ENCODE data around the gene UBE3C. TPM values are rescaled to one million over a fixed set of nuclear protein-coding genes. Genes with fewer than 3 reads are reported as not detected.
"Not testable (repeated sequence)": the region's sequence is repeated elsewhere in the genome, so short reads cannot be mapped to it uniquely, and the experiment has no call there.

The UBE3C gene
- total RNA-seq, 1 donor from 2014 or later, result 65.3 TPM

DNA sequence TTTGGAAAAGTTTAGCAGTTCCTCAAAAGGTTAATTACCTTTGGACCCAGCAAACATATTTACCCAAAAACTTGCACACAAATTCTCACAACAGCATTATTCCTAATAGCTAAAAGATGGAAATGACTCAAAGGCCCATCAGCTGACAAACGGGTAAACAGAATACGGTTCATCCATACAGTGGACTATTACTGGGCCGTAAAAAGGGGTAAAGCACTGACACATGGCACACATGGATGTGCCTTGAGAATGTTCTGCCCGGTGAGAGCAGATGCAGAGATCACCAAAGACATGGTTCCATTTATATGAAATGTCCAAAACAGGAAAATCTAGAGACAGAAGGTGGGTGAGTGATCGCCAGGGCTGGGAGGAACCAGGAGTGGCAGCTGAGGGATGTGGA is 102.9 kb downstream of the UBE3C start:
- Mint-ChIP-seq H3K9me3 (no peaks in the 10 kb centered on the region), H3K36me3 (ENCODE audit: low read depth) (peaks cover 33% of the 10 kb centered on the region), H3K27me3 (no peaks in the 10 kb centered on the region), H3K4me3 (no peak overlapping the region), H3K27ac (no peak overlapping the region), H3K4me1 (no peaks in the 10 kb centered on the region)
- intact Hi-C loops (cut with micrococcal nuclease), result no loop called here
- DNase-seq, result no peak
- TF ChIP-seq CTCF (IDR thresholded peaks at IDR 0.05), result no peak
- no peak for ATAC-seq (ENCODE audit: low read depth)
- CTCF ChIA-PET, result no interaction called here
- POLR2A ChIA-PET, result no interaction called here

- no peaks in the 10 kb centered on the region for H3K9me3 Mint-ChIP-seq
- no peak overlapping the region for H3K27ac Mint-ChIP-seq
- POLR2A ChIA-PET, result no interaction called here
- no peaks in the 10 kb centered on the region for H3K4me1 Mint-ChIP-seq
- H3K27me3 Mint-ChIP-seq, result no peaks in the 10 kb centered on the region
- DNase-seq (no peak), ATAC-seq (ENCODE audit: low read depth) (no peak)
- CTCF ChIA-PET, result no interaction called here
- no peak for TF ChIP-seq CTCF (IDR thresholded peaks at IDR 0.05)
- no peak overlapping the region for H3K4me3 Mint-ChIP-seq
- intact Hi-C loops (cut with micrococcal nuclease), result no loop called here
- H3K36me3 Mint-ChIP-seq (ENCODE audit: low read depth), result peaks cover 29% of the 10 kb centered on the region
Measured at GRCh38 chr7:157244516-157245294, 106.0 kb downstream of the UBE3C start.

- CTCF ChIA-PET, result no interaction called here
Measured at GRCh38 chr7:157246052-157246451, 107.3 kb downstream of the UBE3C start.

GRCh38 chr7:157248659-157249058 is 109.9 kb downstream of the UBE3C start:
- no peak overlapping the region for H3K27ac Mint-ChIP-seq
- DNase-seq (no peak), ATAC-seq (ENCODE audit: low read depth) (no peak)
- CTCF ChIA-PET, result no interaction called here
- no peak overlapping the region for H3K4me3 Mint-ChIP-seq
- intact Hi-C loops (cut with micrococcal nuclease), result no loop called here
- no peaks in the 10 kb centered on the region for H3K9me3 Mint-ChIP-seq
- no peak for TF ChIP-seq CTCF (IDR thresholded peaks at IDR 0.05)
- peaks cover 33% of the 10 kb centered on the region for H3K36me3 Mint-ChIP-seq (ENCODE audit: low read depth)
- no peaks in the 10 kb centered on the region for H3K27me3 Mint-ChIP-seq
- POLR2A ChIA-PET, result no interaction called here
- H3K4me1 Mint-ChIP-seq, result no peaks in the 10 kb centered on the region

More at GRCh38 chr7:157246052-157246451, 107.3 kb downstream of the UBE3C start:
- no peaks in the 10 kb centered on the region for H3K27me3 Mint-ChIP-seq
- H3K9me3 Mint-ChIP-seq, result no peaks in the 10 kb centered on the region
- DNase-seq (no peak), ATAC-seq (ENCODE audit: low read depth) (no peak)
- no peak overlapping the region for H3K4me3 Mint-ChIP-seq
- TF ChIP-seq CTCF (IDR thresholded peaks at IDR 0.05), result no peak
- H3K27ac Mint-ChIP-seq, result no peak overlapping the region
- POLR2A ChIA-PET, result no interaction called here
- H3K36me3 Mint-ChIP-seq (ENCODE audit: low read depth), result peaks cover 27% of the 10 kb centered on the region
- intact Hi-C loops (cut with micrococcal nuclease), result no loop called here
- no peaks in the 10 kb centered on the region for H3K4me1 Mint-ChIP-seq

DNA sequence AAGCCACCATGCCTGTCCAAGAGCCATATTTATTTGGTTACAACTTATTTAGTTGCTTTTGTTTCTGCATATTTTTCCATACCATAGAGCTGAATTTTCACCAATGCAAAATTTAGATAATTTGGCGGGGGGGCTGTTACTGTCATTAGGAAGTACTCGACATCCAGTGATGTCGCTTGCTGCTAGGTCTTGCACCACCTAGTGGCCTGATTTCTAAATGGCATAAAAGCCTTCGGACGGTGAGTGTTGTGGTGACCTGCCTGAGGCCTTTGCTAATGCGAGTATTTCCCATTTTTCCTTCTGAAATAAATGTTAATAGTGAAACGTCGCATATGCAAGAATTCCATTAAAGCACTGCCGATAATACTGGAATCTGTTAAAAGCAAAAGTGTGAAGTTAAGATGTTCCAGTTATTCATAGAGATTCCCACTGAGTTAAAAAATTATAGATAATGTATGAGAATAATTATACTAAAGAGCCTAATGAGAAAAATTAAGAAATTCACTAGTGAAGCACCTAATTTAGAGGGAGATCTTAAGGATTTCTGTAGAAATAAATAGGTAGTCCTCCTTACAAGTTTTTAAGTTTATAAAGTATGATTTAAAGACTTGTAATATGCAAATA is 112.0 kb downstream of the UBE3C start:
- ChIA-PET POLR2A (no interaction called here), CTCF (interaction anchor here (1.1 to 1.8 kb wide), 5 partner anchors 11 to 115 kb away, joined by 3 to 6 read pairs (median 3); no protein-coding TSS in a partner anchor)
- no peaks in the 10 kb centered on the region for H3K9me3 Mint-ChIP-seq
- H3K27me3 Mint-ChIP-seq, result no peaks in the 10 kb centered on the region
- ATAC-seq (ENCODE audit: low read depth) (peak; percentile 58), DNase-seq (no peak)
- peak; percentile 71 for TF ChIP-seq CTCF (IDR thresholded peaks at IDR 0.05)
- intact Hi-C loops (cut with micrococcal nuclease), result loop anchor here (1.0 to 2.0 kb wide), 3 partner anchors 280 to 1453 kb away; no protein-coding TSS in a partner anchor
- H3K4me3 Mint-ChIP-seq, result no peak overlapping the region
- H3K4me1 Mint-ChIP-seq, result peaks cover 2% of the 10 kb centered on the region
- H3K27ac Mint-ChIP-seq, result no peak overlapping the region
- peaks cover 50% of the 10 kb centered on the region for H3K36me3 Mint-ChIP-seq (ENCODE audit: low read depth)

- POLR2A ChIA-PET; H3K9me3 Mint-ChIP-seq; ATAC-seq (ENCODE audit: low read depth); H3K27me3 Mint-ChIP-seq; H3K4me3 Mint-ChIP-seq; DNase-seq; H3K27ac Mint-ChIP-seq; H3K4me1 Mint-ChIP-seq: not testable (repeated sequence)
- H3K36me3 Mint-ChIP-seq (ENCODE audit: low read depth), result peaks cover 54% of the 10 kb centered on the region
- CTCF ChIA-PET, result interaction anchor here (1.1 kb wide), 1 partner anchor 22 kb away, joined by 3 read pairs; no protein-coding TSS in a partner anchor
- intact Hi-C loops (cut with micrococcal nuclease), result loop anchor here (2.0 kb wide), 1 partner anchor 343 kb away; no protein-coding TSS in a partner anchor
Measured at GRCh38 chr7:157251817-157252216, 113.1 kb downstream of the UBE3C start.

Data from activated B cell treated with CpG ODN at 0.5 μM for 24 hours (primary cell).